ENCODE measurements around the gene AGT.

DNA sequence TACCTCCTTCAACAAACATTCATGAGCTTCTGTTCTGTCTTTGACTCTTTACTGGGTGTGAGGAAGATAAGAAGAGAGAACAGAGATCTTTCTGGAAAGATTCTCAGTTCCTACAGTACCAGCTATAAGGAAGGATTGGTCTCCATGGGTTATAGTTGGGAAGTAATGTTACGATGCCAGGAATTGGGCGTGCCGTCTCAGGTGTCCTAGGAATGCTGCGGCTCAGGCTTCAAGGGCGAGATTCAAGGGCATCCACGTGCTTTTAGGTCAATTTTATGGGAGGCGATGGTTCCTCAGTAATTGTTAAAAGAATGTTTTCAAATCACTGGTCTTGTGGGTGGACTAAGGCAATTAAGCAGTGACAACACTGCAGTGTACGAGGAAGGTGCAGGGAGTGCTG is 44.4 kb downstream of the AGT start:
- TF ChIP-seq, protein P1, sequence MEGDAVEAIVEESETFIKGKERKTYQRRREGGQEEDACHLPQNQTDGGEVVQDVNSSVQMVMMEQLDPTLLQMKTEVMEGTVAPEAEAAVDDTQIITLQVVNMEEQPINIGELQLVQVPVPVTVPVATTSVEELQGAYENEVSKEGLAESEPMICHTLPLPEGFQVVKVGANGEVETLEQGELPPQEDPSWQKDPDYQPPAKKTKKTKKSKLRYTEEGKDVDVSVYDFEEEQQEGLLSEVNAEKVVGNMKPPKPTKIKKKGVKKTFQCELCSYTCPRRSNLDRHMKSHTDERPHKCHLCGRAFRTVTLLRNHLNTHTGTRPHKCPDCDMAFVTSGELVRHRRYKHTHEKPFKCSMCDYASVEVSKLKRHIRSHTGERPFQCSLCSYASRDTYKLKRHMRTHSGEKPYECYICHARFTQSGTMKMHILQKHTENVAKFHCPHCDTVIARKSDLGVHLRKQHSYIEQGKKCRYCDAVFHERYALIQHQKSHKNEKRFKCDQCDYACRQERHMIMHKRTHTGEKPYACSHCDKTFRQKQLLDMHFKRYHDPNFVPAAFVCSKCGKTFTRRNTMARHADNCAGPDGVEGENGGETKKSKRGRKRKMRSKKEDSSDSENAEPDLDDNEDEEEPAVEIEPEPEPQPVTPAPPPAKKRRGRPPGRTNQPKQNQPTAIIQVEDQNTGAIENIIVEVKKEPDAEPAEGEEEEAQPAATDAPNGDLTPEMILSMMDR (IDR thresholded peaks at IDR 0.05), result no peak
- no peak for TF ChIP-seq POLR2A (IDR thresholded peaks at IDR 0.05)
